ENCODE data around the gene TANGO2. TPM values are rescaled to one million over a fixed set of nuclear protein-coding genes. Genes with fewer than 3 reads are reported as not detected.

The TANGO2 gene
- total and polyA plus RNA-seq, 2 of the 8 experiments (the other 6 are each of a cell fraction or from before 2014, with no cell fraction given), result 10.1 to 18.4 TPM

- no peaks in the 10 kb centered on the region for H3K9me3 ChIP-seq (ENCODE audit: insufficient read depth in 2 of 2, low read depth in 1 of 2, low read length in 1 of 2)
- H4K8ac ChIP-seq (ENCODE audit: extremely low read depth, insufficient read depth, low read length), result peak overlapping the region; percentile 51; the same call in 1 of the 2 replicates
- ChIA-PET CTCF (ENCODE audit: partially characterized antibody) (interaction anchor here (0.6 to 1.5 kb wide), 4 partner anchors 23 to 217 kb away, joined by 3 to 4 read pairs (median 4); no protein-coding TSS in a partner anchor), POLR2A (ENCODE audit: partially characterized antibody) (interaction anchor here (0.9 kb wide), 1 partner anchor 19 kb away, joined by 3 read pairs; no protein-coding TSS in a partner anchor)
- no peak overlapping the region for H3K4ac ChIP-seq (replicated peaks; ENCODE audit: insufficient read length, low read depth, low read length)
- no peak overlapping the region for H2AFZ ChIP-seq (ENCODE audit: low read length)
- H3K79me1 ChIP-seq (ENCODE audit: low read depth, low read length), result no peaks in the 10 kb centered on the region
- FAIRE-seq (no peak), DNase-seq (ENCODE audit: low read depth in 1 of 2, low spot score in 2 of 2) (no peak)
- no peak overlapping the region for H3K9ac ChIP-seq (replicated peaks in 1 of 4; ENCODE audit: extremely low read depth in 1 of 4, low read depth in 3 of 4, low read length in 3 of 4)
- no peak overlapping the region for H4K5ac ChIP-seq (ENCODE audit: insufficient read length, low read depth, low read length)
- H3K23ac ChIP-seq (ENCODE audit: insufficient read length), result no peak overlapping the region
- no peak overlapping the region; the same call in 1 of the 2 replicates for H2BK12ac ChIP-seq (ENCODE audit: low read depth, low read length)
- H3K27me3 ChIP-seq (replicated peaks in 1 of 4; ENCODE audit: control insufficient read depth in 3 of 4, extremely low read depth in 1 of 4, insufficient read depth in 3 of 4, low read length in 3 of 4), result no peaks in the 10 kb centered on the region; a peak in 1 of 7 replicates
- H2BK15ac ChIP-seq (ENCODE audit: low read length), result no peak overlapping the region
- H3K18ac ChIP-seq (ENCODE audit: extremely low read depth, low read length), result no peak overlapping the region
- no peaks in the 10 kb centered on the region for H3K23me2 ChIP-seq (ENCODE audit: low read depth, low read length)
- H4K20me1 ChIP-seq (replicated peaks in 1 of 2; ENCODE audit: control insufficient read depth in 1 of 2, insufficient read depth in 2 of 2, low read length in 2 of 2), result peaks cover 0 to 3% of the 10 kb centered on the region in 2 experiments
- no peak overlapping the region for H4K91ac ChIP-seq (replicated peaks; ENCODE audit: insufficient read length, low read length)
- no peak overlapping the region for H3K56ac ChIP-seq (replicated peaks; ENCODE audit: insufficient read length, low read depth, low read length)
- H3K79me2 ChIP-seq (ENCODE audit: control insufficient read depth in 1 of 2, insufficient read depth in 2 of 2, low read length in 2 of 2), result no peaks in the 10 kb centered on the region
- H2BK20ac ChIP-seq (ENCODE audit: low read length), result no peak overlapping the region
- H3K4me3 ChIP-seq (ENCODE audit: extremely low read depth in 1 of 4, insufficient read depth in 2 of 4, low read depth in 3 of 4, low read length in 4 of 4), result no peak overlapping the region
- H2BK120ac ChIP-seq (replicated peaks; ENCODE audit: low read depth, low read length), result no peak overlapping the region
- no peak overlapping the region for H2BK5ac ChIP-seq (ENCODE audit: low read depth, low read length)
- WGBS, 2 experiments (ENCODE audit: extremely low coverage in 1 of 2, insufficient coverage in 1 of 2, insufficient read length in 1 of 2, insufficient replicate concordance in 2 of 2, low coverage in 1 of 2, low lambda C conversion rate in 2 of 2, missing lambda C conversion rate in 1 of 2), result 92% methylated on average over 24 of the region's 26 CpGs; no CpG with 5 or more reads in 1 of the 2 experiments
- H2AK5ac ChIP-seq (ENCODE audit: low read depth, low read length), result no peak overlapping the region
- H3K27ac ChIP-seq (ENCODE audit: low read depth, low read length), result no peak overlapping the region; the same call in 1 of the 2 replicates
- no peaks in the 10 kb centered on the region for H3K36me3 ChIP-seq (ENCODE audit: control insufficient read depth in 2 of 4, insufficient read depth in 4 of 4, low read length in 3 of 4)
- no peak overlapping the region for H3K14ac ChIP-seq (ENCODE audit: insufficient read length)
- no peaks in the 10 kb centered on the region for H3K4me1 ChIP-seq (replicated peaks in 1 of 4; ENCODE audit: control insufficient read depth in 3 of 4, insufficient read depth in 4 of 4, low read length in 3 of 4)
- no peak overlapping the region for H3K4me2 ChIP-seq (ENCODE audit: insufficient read depth in 1 of 2, low read depth in 2 of 2, low read length in 2 of 2)
- TF ChIP-seq RXRA (IDR thresholded peaks at IDR 0.05; ENCODE audit: insufficient read depth, low read depth, low read length) (no peak), ZNF274 (IDR thresholded peaks at IDR 0.05; ENCODE audit: borderline replicate concordance, extremely low read depth, low read length) (no peak), CTBP2 (IDR thresholded peaks at IDR 0.05; ENCODE audit: borderline replicate concordance, insufficient read depth, insufficient read length, low read length) (no peak), ATF2 (IDR thresholded peaks at IDR 0.05; ENCODE audit: low read length) (no peak), KDM1A (IDR thresholded peaks at IDR 0.05; ENCODE audit: borderline replicate concordance, low read length) (no peak), JUN (IDR thresholded peaks at IDR 0.05; ENCODE audit: low read depth, low read length) (no peak), SAP30 (IDR thresholded peaks at IDR 0.05; ENCODE audit: insufficient read depth, insufficient replicate concordance, low read length) (no peak), POLR2A (IDR thresholded peaks at IDR 0.05; ENCODE audit: control extremely low read depth in 1 of 2, low read depth in 2 of 2, low read length in 2 of 2) (no peak), ASH2L (IDR thresholded peaks at IDR 0.05; ENCODE audit: low read length) (no peak)
These were observed 31.7 kb downstream of the TANGO2 start for GRCh38 chr22:20052309-20053259.

Data from H1 (cell line).